Central memory CD8-positive, alpha-beta T cell (primary cell): ENCODE results near the gene STYK1.
"Not testable (repeated sequence)": the region's sequence is repeated elsewhere in the genome, so short reads cannot be mapped to it uniquely, and the experiment has no call there.

Source experiments
- ATAC-seq: fragments of 150-1000 bp; cut with Tn5 transposase; replicated peaks from 2 replicates; pipeline ENCODE4 v1.10.0; 2022; ENCODE audit warnings: mild to moderate bottlenecking, moderate FRiP score, moderate number of reproducible peaks; ENCODE audit not compliant: poor library complexity, severe bottlenecking; ENCODE audit errors: extremely low read depth
- DNase-seq, 2 donors: peaks; one replicate each; pipeline ENCODE4 v3.0.0; 2021; ENCODE audit warnings: low spot score in 2 of 2
- H3K27ac Mint-ChIP-seq: one replicate; pipeline ENCODE4 v1.8.0; 2022; ENCODE audit warnings: low read depth, mild to moderate bottlenecking, moderate library complexity, mixed read lengths
- H3K27me3 Mint-ChIP-seq: one replicate; pipeline ENCODE4 v1.8.0; 2022; ENCODE audit warnings: mixed read lengths
- H3K36me3 Mint-ChIP-seq: one replicate; pipeline ENCODE4 v1.8.0; 2022; ENCODE audit warnings: mild to moderate bottlenecking, moderate library complexity, mixed read lengths; ENCODE audit not compliant: insufficient read depth
- H3K4me1 Mint-ChIP-seq: one replicate; pipeline ENCODE4 v1.8.0; 2022; ENCODE audit warnings: mixed read lengths
- H3K4me3 Mint-ChIP-seq: one replicate; pipeline ENCODE4 v1.8.0; 2022; ENCODE audit warnings: mild to moderate bottlenecking, moderate library complexity, mixed read lengths
- H3K9me3 Mint-ChIP-seq: one replicate; pipeline ENCODE4 v1.8.0; 2022; ENCODE audit warnings: mixed read lengths

STYK1 gene

GRCh38 chr12:10612984-10613348 is 60.9 kb downstream of the STYK1 start:
- no peaks in the 10 kb centered on the region for H3K9me3 Mint-ChIP-seq
- peaks cover 32% of the 10 kb centered on the region for H3K36me3 Mint-ChIP-seq
- no peak for ATAC-seq
- no peaks in the 10 kb centered on the region for H3K27me3 Mint-ChIP-seq
- peaks cover 27% of the 10 kb centered on the region for H3K4me1 Mint-ChIP-seq
- peak overlapping the region; percentile 98 for H3K4me3 Mint-ChIP-seq
- DNase-seq = no peak
- H3K27ac Mint-ChIP-seq = peak overlapping the region; percentile 100

DNA sequence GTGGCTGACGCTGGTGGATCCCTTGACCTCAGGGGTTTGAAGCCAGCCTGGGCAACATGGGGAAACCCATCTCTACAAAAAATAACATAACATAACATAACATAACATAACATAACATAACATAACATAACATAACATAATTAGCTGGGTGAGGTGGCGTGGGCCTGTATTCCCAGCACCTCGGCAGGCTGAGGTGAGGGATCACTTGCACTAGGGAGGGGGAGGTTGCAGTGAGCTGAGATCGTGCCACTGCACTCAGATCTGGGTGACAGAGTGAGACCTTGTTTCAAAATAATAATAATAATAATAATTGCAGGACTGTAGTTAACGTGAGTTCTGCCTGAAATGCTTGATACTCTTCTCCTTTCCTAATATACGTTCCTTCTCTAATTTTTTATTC is 61.7 kb downstream of the STYK1 start:
- no peaks in the 10 kb centered on the region for H3K9me3 Mint-ChIP-seq
- peaks cover 27% of the 10 kb centered on the region for H3K4me1 Mint-ChIP-seq
- ATAC-seq = no peak
- peaks cover 35% of the 10 kb centered on the region for H3K36me3 Mint-ChIP-seq
- H3K27ac Mint-ChIP-seq = peak overlapping the region; percentile 100
- peak overlapping the region; percentile 98 for H3K4me3 Mint-ChIP-seq
- no peaks in the 10 kb centered on the region for H3K27me3 Mint-ChIP-seq
- DNase-seq = no peak

DNA sequence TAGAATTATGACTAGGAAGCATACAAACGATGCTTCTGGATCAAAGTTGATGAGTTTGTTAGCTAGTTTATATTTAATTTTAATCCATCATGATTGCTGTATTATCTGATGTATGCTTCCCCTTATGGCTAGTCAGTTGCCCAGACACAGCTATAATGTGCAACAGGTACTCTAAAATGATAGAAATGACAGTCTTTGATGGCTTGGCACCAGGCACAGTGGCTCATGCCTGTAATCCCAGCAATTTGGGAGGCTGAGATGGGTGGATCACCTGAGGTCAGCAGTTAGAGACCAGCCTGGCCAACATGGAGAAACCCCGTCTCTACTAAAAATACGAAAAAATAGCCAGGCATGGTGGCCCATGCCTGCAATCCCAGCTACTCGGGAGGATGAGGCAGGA is 62.6 kb downstream of the STYK1 start:
- H3K9me3 Mint-ChIP-seq, H3K4me3 Mint-ChIP-seq, H3K27me3 Mint-ChIP-seq, DNase-seq, ATAC-seq: not testable (repeated sequence)
- Mint-ChIP-seq H3K36me3 (peaks cover 36% of the 10 kb centered on the region), H3K27ac (peak overlapping the region; percentile 100), H3K4me1 (peaks cover 27% of the 10 kb centered on the region)

GRCh38 chr12:10610188-10610587 is 63.7 kb downstream of the STYK1 start:
- DNase-seq = no peak
- Mint-ChIP-seq H3K36me3 (peaks cover 39% of the 10 kb centered on the region), H3K4me3 (no peak overlapping the region), H3K9me3 (no peaks in the 10 kb centered on the region), H3K4me1 (peaks cover 27% of the 10 kb centered on the region), H3K27ac (no peak overlapping the region), H3K27me3 (no peaks in the 10 kb centered on the region)
- no peak for ATAC-seq

GRCh38 chr12:10607885-10608458 is 65.9 kb downstream of the STYK1 start:
- Mint-ChIP-seq H3K27ac (no peak overlapping the region), H3K4me3 (no peak overlapping the region), H3K36me3 (peaks cover 34% of the 10 kb centered on the region), H3K9me3 (no peaks in the 10 kb centered on the region), H3K4me1 (peaks cover 21% of the 10 kb centered on the region), H3K27me3 (no peaks in the 10 kb centered on the region)
- ATAC-seq = no peak
- DNase-seq = no peak

- no peaks in the 10 kb centered on the region for H3K9me3 Mint-ChIP-seq
- peak overlapping the region; percentile 19 for H3K27ac Mint-ChIP-seq
- no peaks in the 10 kb centered on the region for H3K27me3 Mint-ChIP-seq
- H3K36me3 Mint-ChIP-seq = peaks cover 16% of the 10 kb centered on the region
- peak overlapping the region; percentile 70 for H3K4me3 Mint-ChIP-seq
- H3K4me1 Mint-ChIP-seq = peaks cover 34% of the 10 kb centered on the region
- DNase-seq (no peak), ATAC-seq (no peak)
Measured at GRCh38 chr12:10601860-10602259, 72.0 kb downstream of the STYK1 start.

DNA sequence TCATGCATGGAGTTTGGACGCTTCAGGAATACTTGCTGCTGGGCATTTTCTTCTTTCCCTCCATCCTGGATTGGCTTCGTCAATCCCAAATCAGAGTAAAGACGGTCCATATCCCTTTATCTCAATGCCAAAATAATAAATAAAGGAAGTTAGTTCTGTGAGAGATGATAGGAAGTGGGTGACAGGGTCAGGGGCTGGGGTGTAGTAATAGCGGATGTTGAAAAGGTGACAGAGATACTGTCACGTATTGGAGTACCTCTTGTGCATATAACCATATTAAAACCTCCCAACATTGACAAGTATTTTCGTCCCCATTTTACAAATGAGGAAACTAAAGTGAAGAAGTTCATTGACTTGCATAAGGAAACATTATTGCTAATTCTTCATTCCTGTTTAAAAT is 72.9 kb downstream of the STYK1 start:
- peak overlapping the region; percentile 83 for H3K27ac Mint-ChIP-seq
- H3K4me3 Mint-ChIP-seq = peak overlapping the region; percentile 70
- H3K36me3 Mint-ChIP-seq = peaks cover 15% of the 10 kb centered on the region
- no peaks in the 10 kb centered on the region for H3K27me3 Mint-ChIP-seq
- H3K4me1 Mint-ChIP-seq = peaks cover 40% of the 10 kb centered on the region
- no peak for DNase-seq
- peak; percentile 72 for ATAC-seq
- H3K9me3 Mint-ChIP-seq = no peaks in the 10 kb centered on the region

DNA sequence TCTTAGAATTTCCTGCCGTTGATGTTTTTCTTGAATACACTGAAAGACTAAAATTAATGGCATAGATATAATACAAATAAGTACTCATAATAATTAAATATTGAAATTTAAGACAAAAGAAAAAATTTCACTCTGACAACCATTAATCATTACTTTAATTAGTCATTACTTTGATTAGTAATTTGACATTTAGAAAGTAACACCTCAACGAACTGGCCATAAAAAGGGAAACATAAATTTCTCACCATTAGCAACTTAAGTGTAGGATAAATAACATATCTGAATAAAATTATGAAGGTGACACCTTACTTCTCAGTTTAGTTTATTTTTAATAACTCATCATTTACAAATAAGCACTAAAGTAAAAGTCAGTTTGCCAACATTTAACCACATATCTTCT is 78.0 kb downstream of the STYK1 start:
- ATAC-seq = peak; percentile 52
- H3K36me3 Mint-ChIP-seq = peaks cover 16% of the 10 kb centered on the region

DNA sequence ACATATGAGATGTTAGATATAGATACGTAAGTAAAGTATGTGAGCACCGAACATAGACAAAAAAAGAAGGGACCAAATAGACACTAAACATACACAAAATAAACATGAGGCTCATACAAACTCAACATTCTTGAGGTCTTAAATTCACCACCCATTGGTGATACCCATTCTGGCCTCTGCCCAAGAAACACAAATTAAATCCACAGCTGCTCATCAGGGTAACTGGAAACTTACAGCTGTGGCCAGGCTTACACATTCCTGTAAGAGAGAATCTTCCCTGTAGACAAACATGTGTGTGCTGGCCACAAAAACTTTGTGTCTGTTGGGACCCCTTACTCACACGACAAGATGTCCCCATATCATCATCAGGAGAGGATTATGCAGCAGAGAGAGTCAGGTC is 82.9 kb downstream of the STYK1 start:
- Mint-ChIP-seq H3K9me3 (no peaks in the 10 kb centered on the region), H3K4me3 (no peak overlapping the region)
- no peak for ATAC-seq

More for the DNA sequence above, 78.0 kb downstream of the STYK1 start:
- H3K9me3 Mint-ChIP-seq = no peaks in the 10 kb centered on the region
- peaks cover 35% of the 10 kb centered on the region for H3K4me1 Mint-ChIP-seq
- H3K4me3 Mint-ChIP-seq = peak overlapping the region; percentile 80
- DNase-seq = no peak
- no peaks in the 10 kb centered on the region for H3K27me3 Mint-ChIP-seq
- H3K27ac Mint-ChIP-seq = peak overlapping the region; percentile 77

DNA sequence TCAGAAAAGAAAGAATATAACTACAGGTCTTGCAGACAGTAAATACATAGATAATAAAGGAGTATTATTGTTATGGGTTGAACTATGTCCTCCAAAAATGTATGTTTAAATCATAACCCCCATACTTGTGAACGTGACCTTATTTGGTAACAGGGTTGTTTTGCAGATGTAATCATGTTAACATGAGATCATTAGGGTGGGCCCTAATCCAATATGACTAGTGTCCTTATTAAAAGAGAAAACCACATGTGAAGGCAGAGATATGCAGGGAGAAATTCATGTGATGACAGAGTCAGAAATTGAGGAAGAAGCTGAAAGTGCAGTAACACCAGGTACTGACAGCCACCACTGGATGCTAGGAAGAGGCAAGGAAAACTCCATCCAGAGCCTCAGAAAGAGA is 89.4 kb downstream of the STYK1 start:
- H3K4me1 Mint-ChIP-seq = peaks cover 5% of the 10 kb centered on the region
- H3K36me3 Mint-ChIP-seq = peaks cover 17% of the 10 kb centered on the region
- H3K27me3 Mint-ChIP-seq = no peaks in the 10 kb centered on the region

More for the DNA sequence above, 82.9 kb downstream of the STYK1 start:
- no peaks in the 10 kb centered on the region for H3K27me3 Mint-ChIP-seq
- peaks cover 29% of the 10 kb centered on the region for H3K36me3 Mint-ChIP-seq
- no peak for DNase-seq
- peaks cover 27% of the 10 kb centered on the region for H3K4me1 Mint-ChIP-seq
- peak overlapping the region; percentile 27 for H3K27ac Mint-ChIP-seq

DNA sequence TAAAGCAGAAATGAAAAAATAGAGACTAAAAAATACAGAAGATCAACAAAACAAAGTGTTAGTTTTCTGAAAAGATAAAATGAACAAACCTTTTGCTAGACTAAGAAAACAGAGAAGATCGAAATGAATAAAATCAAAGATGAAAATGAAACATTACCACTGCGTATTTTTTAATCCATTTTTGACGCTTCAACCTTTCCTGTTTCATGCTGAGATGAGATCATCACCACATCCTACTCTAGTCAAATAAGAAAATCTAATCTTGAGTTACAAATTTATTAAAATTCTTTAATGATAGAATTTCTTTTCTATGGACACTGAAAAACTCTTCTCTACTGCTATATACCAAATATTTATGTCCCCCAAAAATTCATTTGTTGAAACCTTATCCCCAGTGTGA is 91.1 kb downstream of the STYK1 start:
- ATAC-seq (peak; percentile 67), DNase-seq (no peak)
- H3K4me3 Mint-ChIP-seq = no peak overlapping the region
- H3K27ac Mint-ChIP-seq = peak overlapping the region; percentile 91
- H3K27me3 Mint-ChIP-seq = no peaks in the 10 kb centered on the region
- H3K9me3 Mint-ChIP-seq = no peaks in the 10 kb centered on the region
- peaks cover 15% of the 10 kb centered on the region for H3K36me3 Mint-ChIP-seq
- no peaks in the 10 kb centered on the region for H3K4me1 Mint-ChIP-seq

More for the DNA sequence above, 89.4 kb downstream of the STYK1 start:
- ATAC-seq (no peak), DNase-seq (no peak)
- H3K4me3 Mint-ChIP-seq = no peak overlapping the region
- H3K9me3 Mint-ChIP-seq = no peaks in the 10 kb centered on the region
- H3K27ac Mint-ChIP-seq = peak overlapping the region; percentile 0

- Mint-ChIP-seq H3K36me3 (peaks cover 12% of the 10 kb centered on the region), H3K27ac (peak overlapping the region; percentile 91)
- H3K27me3 Mint-ChIP-seq, H3K9me3 Mint-ChIP-seq, DNase-seq, ATAC-seq, H3K4me3 Mint-ChIP-seq, H3K4me1 Mint-ChIP-seq: not testable (repeated sequence)
Measured at GRCh38 chr12:10582133-10582532, 91.7 kb downstream of the STYK1 start.

GRCh38 chr12:10574307-10574706 is 99.5 kb downstream of the STYK1 start:
- Mint-ChIP-seq H3K27ac (peak overlapping the region; percentile 57), H3K27me3 (no peaks in the 10 kb centered on the region), H3K36me3 (no peaks in the 10 kb centered on the region), H3K9me3 (no peaks in the 10 kb centered on the region), H3K4me1 (no peaks in the 10 kb centered on the region), H3K4me3 (no peak overlapping the region)
- DNase-seq (no peak), ATAC-seq (no peak)
